ENCODE results near the gene ABAT. TPM values are rescaled to one million over a fixed set of nuclear protein-coding genes. Genes with fewer than 3 reads are reported as not detected.

ABAT gene
- total and polyA plus RNA-seq, 2 of the 8 experiments (the other 6 are each of a cell fraction or from before 2014, with no cell fraction given) = 6.4 to 8.4 TPM

DNA sequence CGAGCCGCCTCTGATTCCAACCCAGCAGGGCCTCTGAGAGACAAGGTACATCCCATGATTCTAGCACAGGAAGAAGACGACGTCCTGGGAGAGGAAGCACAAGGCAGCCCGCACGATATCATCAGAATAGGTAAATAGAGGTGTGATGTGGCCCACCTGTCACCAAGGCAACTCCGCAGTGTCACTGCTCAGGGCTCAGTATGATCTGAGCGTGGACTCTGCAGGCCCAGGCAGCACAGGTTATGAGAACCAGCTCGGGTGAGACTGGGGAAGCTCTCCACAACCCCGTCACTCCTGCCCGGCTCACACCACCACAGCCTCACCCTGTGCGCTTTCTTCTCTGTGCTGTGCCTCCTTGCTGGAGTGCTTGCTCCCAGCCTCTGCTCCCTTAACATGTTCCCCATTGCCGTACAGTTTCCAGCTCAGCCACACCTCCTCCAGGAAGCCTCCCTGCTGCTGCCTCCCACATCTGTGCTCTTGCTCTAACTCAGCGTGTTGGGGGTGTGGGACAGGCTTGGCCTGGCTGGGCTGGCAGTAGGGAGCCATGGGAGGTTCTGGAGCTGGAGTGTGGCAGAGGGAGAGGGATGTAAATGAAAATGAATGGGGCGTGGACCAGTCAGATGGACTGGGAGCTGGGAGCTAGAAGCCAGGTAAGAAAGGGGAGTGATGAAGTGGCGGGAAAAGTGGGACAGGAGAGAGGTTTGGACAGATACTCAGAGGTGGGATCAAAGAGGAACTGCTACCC is 45.3 kb upstream of the ABAT start:
- Histone ChIP-seq H4K20me1 (replicated peaks in 1 of 2; ENCODE audit: control insufficient read depth in 1 of 2, insufficient read depth in 2 of 2, low read length in 2 of 2) (peaks cover 9 to 21% of the 10 kb centered on the region in 2 experiments), H2AFZ (ENCODE audit: low read length) (no peak overlapping the region), H2BK5ac (ENCODE audit: low read depth, low read length) (peak overlapping the region; percentile 35; the same call in 1 of the 2 replicates), H2BK12ac (ENCODE audit: low read depth, low read length) (no peak overlapping the region), H4K8ac (ENCODE audit: extremely low read depth, insufficient read depth, low read length) (no peak overlapping the region), H3K27ac (ENCODE audit: low read depth, low read length) (no peak overlapping the region), H3K9ac (replicated peaks in 1 of 4; ENCODE audit: extremely low read depth in 1 of 4, low read depth in 3 of 4, low read length in 3 of 4) (no peak overlapping the region), H3K14ac (ENCODE audit: insufficient read length) (no peak overlapping the region), H3K18ac (ENCODE audit: extremely low read depth, low read length) (no peak overlapping the region), H2BK20ac (ENCODE audit: low read length) (no peak overlapping the region), H3K4me2 (ENCODE audit: insufficient read depth in 1 of 2, low read depth in 2 of 2, low read length in 2 of 2) (no peak overlapping the region), H3K79me2 (ENCODE audit: control insufficient read depth in 1 of 2, insufficient read depth in 2 of 2, low read length in 2 of 2) (peaks cover 0 to 18% of the 10 kb centered on the region in 2 experiments; a peak in 2 of 4 replicates), H2BK15ac (ENCODE audit: low read length) (no peak overlapping the region), H3K79me1 (ENCODE audit: low read depth, low read length) (peaks cover 15% of the 10 kb centered on the region), H3K27me3 (replicated peaks in 1 of 4; ENCODE audit: control insufficient read depth in 3 of 4, extremely low read depth in 1 of 4, insufficient read depth in 3 of 4, low read length in 3 of 4) (no peaks in the 10 kb centered on the region), H3K4me3 (ENCODE audit: extremely low read depth in 1 of 4, insufficient read depth in 2 of 4, low read depth in 3 of 4, low read length in 4 of 4) (no peak overlapping the region), H3K4me1 (replicated peaks in 1 of 4; ENCODE audit: control insufficient read depth in 3 of 4, insufficient read depth in 4 of 4, low read length in 3 of 4) (no peaks in the 10 kb centered on the region), H3K9me3 (ENCODE audit: insufficient read depth in 2 of 2, low read depth in 1 of 2, low read length in 1 of 2) (no peaks in the 10 kb centered on the region), H3K23ac (ENCODE audit: insufficient read length) (no peak overlapping the region), H3K56ac (replicated peaks; ENCODE audit: insufficient read length, low read depth, low read length) (no peak overlapping the region), H3K4ac (replicated peaks; ENCODE audit: insufficient read length, low read depth, low read length) (no peak overlapping the region), H4K5ac (ENCODE audit: insufficient read length, low read depth, low read length) (no peak overlapping the region), H3K23me2 (ENCODE audit: low read depth, low read length) (no peaks in the 10 kb centered on the region; the same call in 1 of the 2 replicates), H2BK120ac (replicated peaks; ENCODE audit: low read depth, low read length) (no peak overlapping the region), H3K36me3 (ENCODE audit: control insufficient read depth in 2 of 4, insufficient read depth in 4 of 4, low read length in 3 of 4) (peaks cover 36 to 78% (median 64%) of the 10 kb centered on the region in 4 experiments), H4K91ac (replicated peaks; ENCODE audit: insufficient read length, low read length) (no peak overlapping the region), H2AK5ac (ENCODE audit: low read depth, low read length) (no peak overlapping the region)
- DNase-seq (ENCODE audit: low read depth in 1 of 2, low spot score in 2 of 2) (no peak), FAIRE-seq (no peak)
- CTCF ChIA-PET (ENCODE audit: partially characterized antibody) = interaction anchor here (0.6 to 24.1 kb wide), 9 partner anchors 8 to 405 kb away, joined by 3 to 416 read pairs (median 4); no protein-coding TSS in a partner anchor
- POLR2A ChIA-PET (ENCODE audit: partially characterized antibody) = interaction anchor here (1.0 to 4.2 kb wide), 5 partner anchors 7 to 17 kb away, joined by 3 to 14 read pairs (median 9); partner anchors contain the start of gene METTL22
- WGBS, 2 experiments (ENCODE audit: extremely low coverage in 1 of 2, insufficient coverage in 1 of 2, insufficient read length in 1 of 2, insufficient replicate concordance in 2 of 2, low coverage in 1 of 2, low lambda C conversion rate in 2 of 2, missing lambda C conversion rate in 1 of 2) = 90% methylated on average over 14 of the region's 16 CpGs; no CpG with 5 or more reads in 1 of the 2 experiments
- no peak for TF ChIP-seq BRCA1 (IDR thresholded peaks at IDR 0.05; ENCODE audit: low read depth, low read length)
